CD4-positive, alpha-beta T cell treated with Interleukin-6 at 100 ng/mL for 8 hours (primary cell): ENCODE measurements around the gene EPB41L2.
"Not testable (repeated sequence)": the region's sequence is repeated elsewhere in the genome, so short reads cannot be mapped to it uniquely, and the experiment has no call there.

ENCODE experiments used
- DNase-seq: peaks from one replicate; pipeline ENCODE4 v3.0.0-alpha.2; 2020; ENCODE audit warnings: mixed read lengths, low spot score

The EPB41L2 gene

DNA sequence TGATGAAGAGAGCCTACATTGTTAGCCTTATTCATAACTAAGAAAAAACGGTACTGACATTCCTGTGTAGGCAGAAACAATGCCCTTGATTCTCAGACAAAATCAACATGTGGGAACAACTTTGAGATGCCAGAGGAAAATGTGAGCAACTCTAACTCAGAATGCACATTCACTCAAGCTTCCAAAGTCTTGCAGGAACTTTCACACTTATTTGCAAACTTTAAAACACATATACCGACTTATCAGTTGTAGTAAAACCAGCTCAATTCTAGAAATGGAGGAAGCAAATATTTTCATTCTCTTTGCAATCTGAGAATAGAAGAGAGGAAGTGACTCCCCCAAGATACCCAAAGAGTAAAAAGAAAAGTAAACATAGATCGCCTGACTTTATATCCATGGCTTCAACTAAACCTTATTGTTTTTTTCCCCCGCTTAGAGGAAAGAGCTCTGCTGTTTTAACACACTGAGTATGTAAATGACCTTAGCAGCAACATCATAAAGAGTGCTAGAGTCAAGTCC lies 117.6 kb downstream of the EPB41L2 start:
- DNase-seq = no peak

DNA sequence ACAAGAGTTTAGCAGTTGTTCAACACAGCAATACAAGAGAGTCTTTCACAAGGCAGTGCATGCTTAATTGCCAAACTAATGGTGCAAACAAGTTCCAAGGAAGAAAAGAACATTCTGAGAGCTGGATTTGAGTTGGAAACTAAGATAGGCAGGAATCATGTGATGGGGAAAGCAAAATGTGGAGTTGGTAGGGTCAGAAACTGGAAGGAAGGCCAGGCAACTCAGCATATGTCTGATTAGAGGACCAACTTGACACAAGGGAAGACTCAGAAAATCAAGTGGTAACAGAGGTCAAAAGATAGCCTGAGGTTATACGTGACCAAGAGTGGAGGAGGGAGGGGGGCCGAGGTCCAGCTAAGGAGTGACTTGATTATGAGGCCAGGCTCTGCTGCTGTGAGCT lies 118.6 kb downstream of the EPB41L2 start:
- DNase-seq = no peak

DNA sequence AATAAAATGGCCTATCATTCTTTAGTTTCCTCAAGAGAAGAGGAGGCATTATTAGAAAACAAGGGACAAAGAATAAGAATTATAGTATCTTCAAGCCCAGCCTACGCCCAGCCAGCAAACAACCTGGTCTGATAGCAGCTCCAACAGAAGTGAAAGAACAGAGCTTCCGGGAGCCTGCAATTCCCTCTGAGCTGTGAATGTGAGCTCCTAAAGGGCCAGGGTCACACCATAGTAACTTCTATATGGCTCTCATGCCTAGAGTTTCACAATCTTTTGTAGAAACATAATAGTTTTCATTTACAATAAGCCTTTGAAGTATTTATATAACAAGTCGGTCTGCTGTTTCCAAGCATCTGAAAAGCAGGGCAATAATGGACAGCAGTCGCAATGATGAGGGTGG lies 119.3 kb downstream of the EPB41L2 start:
- no peak for DNase-seq

DNA sequence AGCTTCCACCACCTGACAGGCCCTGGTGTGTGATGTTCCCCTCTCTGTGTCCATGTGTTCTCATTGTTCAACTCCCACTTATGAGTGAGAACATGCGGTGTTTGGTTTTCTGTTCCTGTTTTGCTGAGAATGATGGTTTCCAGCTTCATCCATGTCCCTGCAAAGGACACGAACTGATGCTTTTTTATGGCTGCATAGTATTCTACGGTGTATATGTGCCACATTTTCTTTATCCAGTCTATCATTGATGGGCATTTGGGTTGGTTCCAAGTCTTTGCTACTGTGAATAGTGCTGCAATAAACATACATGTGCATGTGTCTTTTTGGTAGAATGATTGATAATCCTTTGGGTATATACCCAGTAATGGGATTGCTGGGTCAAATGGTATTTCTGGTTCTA lies 120.3 kb downstream of the EPB41L2 start:
- not testable (repeated sequence) for DNase-seq

DNA sequence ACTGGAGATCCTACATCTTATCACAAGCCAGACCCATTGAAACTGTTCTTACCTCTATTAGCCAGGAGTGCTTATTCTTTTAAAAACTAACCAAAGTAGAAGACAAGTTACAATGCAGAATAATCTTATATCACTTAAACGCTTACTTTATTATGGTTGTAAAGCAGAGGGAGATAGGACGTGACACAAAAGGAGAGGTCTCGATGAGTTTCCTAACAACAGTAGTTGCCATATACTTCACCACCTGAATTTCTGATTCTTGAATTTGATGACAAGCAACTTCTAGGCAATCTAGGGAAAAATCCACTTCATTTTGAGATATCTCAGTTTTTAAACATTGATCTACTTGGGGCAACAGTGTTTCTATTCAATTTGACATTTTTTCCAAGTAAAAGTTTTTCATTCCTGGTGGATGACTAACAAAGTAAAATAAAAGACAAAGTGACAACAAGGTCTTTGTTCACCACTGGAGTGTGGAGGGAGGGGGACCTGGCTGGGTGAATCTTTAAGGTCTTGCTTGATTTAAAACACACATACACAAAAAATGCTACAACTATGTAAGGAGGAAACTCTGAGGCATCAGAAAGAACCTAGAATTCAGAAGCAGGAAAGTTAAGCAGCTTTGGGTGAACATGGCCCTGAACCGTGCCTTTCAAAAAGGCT lies 125.0 kb downstream of the EPB41L2 start:
- no peak for DNase-seq

DNA sequence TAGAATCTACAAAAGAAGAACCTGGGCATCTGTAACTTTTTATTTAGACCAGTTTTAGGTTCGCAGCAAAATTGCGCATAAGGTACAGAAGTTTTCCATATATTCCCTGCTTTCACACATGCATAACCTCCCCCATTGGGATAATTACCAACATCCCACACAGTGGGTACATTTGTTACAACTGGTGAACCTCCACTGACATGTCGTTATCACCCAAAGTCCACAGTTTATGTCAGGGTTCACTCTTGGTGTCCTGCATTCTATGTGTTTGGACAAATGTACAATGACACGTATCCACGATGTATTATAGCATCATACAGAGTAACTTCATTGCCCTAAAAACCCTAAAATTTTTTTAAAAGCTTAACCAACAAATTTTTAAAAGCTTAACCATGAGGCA lies 126.1 kb downstream of the EPB41L2 start:
- DNase-seq = no peak

DNA sequence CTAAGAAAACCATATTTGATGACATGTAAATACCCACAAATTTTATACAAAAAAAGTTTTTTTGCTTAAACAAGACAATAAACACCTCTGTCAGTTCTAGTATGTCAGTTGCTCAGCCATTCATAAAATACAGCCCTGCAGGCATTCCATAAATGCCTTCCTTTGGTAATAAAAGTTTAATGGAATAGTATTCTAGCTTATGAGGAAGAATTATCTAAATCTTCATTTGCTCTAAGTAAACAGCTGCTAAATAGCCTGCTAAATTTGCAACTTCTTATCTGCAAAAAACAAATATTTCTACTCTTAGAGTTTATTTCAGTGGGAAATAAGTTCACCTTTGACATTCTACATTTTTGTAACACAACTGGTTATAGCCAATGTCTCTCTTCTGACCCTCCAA lies 127.1 kb downstream of the EPB41L2 start:
- no peak for DNase-seq

DNA sequence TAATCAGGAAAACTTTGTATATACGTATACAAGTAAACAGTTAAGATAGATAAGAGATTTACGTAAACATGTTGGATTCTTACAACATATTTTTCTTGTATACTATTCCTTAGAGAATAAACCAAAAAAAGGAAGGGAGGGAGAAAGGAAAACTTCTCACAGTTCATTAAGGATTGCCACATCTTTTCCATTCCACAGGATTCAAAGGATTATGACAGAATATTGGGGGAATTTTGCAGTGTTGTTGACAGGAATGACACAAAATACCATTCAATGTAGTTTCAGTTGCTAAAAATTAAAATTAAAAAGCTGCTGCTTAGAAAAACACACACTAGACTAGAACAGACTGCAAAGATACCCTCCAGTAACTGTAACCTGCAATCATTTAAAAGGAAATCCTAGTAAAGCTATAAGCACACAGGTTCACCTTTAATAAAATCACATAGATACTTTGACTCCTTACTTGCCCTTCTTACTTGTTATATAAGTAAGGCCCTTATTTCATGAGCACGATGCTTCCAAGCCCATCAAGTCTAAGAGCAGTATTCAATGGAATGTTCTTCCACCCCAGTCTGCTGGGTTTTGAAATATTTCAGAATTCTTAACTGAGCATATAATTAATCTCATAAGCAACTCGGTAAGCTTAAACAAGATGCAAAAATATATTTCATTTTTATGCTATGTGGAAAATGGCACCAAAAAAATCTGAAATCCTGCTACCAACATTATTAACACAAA lies 128.0 kb downstream of the EPB41L2 start:
- no peak for DNase-seq

DNA sequence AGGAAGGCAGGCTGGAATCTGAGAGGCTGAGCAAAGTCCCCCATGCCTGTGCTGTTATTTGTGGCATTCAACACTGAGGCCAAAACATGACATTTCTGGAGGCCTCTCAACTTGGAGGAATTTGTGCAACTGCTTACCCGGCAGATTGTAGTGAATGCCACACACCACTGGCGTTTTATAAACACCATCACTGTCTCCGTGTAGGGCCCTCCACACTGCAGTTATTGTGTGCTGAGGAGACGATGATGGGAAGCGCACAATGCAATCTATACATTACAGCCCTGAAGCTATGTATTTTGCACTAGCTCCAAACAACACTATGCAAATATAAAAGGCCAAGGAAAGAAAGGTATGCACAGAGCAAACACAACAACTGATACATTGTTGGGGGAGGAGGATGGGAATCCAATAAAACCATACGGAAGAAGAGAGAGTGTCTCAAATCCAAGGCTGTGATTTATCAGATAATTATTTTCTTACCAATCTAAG lies 129.3 kb downstream of the EPB41L2 start:
- DNase-seq = no peak

DNA sequence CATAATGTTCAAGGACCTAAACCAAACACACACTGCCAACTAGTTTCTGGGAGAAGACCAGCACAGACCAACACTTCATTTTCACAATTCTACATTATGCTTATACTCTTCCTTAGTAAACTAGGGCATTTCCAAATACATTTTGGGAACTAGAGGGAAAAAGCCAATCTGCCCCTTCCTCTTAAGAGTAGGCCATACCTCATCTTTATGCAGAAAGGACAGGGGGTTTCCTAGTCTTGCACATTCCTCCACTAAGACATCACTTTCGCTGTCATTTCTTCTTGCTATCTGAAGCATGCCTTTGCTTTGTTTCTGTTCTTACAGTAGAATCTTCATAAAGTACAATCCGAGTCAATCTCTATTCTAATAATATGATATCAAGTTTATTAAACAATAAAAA lies 130.1 kb downstream of the EPB41L2 start:
- no peak for DNase-seq

DNA sequence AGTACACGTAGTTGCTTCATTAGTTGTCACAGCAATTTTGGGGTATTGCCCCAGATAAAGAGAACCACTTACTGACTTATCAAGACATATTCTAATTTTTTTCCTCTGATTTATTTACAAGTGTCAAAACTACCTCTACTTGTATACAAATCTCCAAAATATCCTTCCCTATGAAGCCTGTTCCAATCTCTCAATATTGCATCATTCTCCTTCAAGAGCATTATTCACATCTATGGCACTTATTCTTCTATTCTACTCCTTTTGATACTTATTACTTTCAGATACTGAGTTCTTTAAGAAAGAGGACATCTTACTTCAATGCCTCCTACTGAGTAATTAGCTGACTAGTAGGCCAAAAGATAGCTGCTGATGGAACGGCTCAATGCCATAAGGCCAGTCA lies 130.6 kb downstream of the EPB41L2 start:
- DNase-seq = no peak

DNA sequence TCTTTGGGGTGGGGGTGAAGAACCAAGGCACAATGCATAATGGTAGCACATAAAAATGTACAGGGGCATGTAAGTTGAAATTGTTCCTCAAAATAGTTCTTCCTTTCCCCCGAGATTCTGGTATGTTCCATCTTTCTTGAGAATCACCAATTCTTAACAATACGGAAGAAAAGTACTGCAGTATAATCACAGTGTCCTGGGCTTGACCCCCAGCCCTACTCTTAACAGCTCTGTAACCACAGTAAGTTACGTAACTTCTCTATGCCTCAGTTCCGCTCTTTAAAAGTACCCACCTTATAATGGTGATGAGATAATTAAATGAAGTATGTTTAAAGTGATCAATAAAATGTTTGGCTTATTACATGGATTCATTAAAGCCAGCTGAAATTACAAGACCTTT lies 131.4 kb downstream of the EPB41L2 start:
- no peak for DNase-seq

DNA sequence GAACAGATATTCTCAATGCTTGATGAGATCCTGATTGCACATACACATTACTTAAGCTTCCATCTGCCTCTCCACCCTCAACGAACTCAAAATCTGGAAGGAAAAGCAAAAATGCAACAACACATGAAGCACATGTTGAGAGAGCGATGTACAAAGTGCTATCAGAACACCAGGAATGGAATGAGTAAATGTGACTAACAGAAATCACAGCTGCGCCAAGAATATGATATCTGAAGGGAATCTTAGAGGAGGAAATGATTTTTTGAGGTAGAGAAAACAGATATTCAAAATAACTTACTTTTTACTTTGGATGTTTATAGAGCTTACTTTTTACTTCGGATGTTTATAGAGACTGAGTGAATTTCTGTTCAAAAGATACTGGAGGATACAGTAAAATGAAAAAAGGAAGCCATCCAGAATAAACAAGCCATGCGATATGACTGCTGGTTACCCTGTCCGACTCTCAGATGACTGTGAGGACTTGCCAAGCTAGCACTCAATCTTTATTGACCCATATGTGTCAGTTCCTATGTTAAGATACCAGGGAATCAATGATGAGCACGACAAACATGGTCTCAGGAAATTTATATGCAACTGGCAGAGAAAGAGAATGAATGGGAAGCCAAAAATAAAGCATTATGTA lies 133.9 kb downstream of the EPB41L2 start:
- DNase-seq = no peak

DNA sequence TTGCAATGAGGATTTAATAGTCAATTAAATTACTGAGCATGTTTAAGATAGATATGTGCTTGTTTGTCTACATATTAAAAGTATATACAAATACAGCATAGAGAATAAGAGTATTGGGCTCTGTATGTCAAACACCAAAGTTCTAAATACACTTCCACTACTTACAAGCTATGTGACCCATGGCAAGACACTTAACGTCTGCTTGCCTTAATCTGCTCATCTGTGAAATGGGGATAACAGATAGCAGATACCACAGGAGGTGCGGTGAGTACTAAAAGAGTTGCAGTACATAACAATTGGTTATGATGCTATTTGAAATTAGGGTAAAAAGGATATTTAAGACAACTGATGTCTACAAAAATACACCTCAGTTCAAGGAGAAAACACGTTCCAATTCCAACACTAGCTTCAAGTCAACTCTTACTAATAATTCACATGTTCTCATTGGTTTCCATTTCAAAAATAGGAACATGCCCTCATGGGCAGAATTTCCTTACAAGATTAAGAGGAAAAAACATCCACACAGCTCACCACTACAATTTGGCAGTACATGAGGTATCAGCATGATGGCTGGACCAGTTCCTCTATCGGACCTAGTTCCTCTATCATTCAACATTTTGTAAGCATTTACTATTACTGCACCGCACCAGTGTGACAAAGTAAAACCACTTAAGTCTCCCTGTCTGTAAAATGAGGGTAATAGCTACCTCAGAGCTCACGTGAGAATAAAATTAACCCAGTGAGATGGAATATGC lies 134.7 kb downstream of the EPB41L2 start:
- DNase-seq = no peak

DNA sequence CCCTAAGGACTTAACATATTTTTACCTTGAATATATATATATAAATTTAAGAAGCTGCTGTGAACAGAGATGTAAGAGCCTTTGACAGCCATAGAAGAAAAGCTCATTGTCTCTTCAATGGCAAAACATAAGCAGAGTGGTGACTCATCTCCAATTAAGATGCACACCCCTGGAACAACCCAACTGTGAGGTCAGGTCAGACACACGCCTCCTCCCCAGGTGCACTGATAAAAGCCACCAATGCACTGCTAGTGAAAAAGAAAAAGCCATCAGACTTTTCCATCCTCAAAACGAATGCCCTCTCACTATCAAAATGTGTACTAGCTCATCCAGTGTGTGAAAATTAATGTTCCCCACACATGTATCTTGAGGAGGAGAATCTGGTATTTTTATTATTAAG lies 135.7 kb downstream of the EPB41L2 start:
- DNase-seq = no peak

DNA sequence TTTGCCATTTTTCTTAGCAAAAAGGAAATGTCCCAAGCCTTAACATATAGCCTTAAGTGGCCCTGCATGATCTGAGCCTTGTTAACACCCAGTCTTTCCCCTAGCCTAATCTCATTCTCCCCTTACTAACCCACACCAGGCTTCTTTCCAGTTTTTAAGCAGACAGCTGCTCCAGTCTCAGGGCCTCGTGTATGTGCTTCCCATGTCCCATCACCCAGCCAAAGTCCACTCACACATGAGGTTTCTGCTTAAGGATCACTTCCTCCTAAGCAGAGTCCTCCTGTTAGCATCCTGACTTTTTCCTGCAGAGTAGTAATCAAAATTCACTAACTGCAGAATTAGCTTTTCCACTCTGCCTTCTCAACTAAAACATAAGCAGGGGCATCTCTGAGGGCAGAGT lies 139.7 kb downstream of the EPB41L2 start:
- DNase-seq = no peak

DNA sequence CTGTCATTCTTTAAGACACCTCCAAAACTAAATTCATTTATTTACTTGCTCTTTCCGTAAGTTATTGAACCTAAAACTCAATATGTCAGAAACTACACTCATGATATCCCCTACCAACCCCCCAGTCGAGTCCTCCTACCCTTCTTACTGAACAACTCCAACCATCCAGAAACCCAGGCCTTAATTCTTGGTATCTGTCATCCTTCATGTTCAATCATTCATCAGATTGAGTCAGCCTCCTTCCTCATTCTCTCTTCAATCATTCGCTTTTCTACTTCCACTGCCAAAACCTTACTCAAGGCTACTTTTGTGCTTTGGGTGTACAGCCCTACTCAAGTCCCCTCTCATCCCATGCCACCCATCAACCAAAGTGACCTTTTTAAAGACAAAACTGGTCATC lies 140.1 kb downstream of the EPB41L2 start:
- DNase-seq = no peak

DNA sequence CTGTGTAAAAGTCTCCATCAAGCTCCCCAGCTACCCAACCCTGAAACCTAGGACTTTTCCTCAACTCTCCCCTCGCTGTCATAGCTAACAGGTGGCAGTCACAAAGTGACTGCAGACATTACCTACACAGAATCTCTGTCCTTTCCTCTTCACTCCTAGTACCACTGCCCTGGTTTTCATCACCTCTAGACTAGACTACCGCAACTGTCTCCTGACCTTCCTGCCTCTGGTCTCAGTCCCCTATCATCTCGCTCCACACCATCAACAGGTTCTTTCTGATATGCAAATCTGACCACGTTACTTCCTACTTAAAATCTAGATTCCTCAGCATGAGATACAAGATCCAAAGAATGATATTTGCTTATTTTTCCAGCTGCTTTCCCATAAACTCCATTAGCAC lies 142.1 kb downstream of the EPB41L2 start:
- no peak for DNase-seq

DNA sequence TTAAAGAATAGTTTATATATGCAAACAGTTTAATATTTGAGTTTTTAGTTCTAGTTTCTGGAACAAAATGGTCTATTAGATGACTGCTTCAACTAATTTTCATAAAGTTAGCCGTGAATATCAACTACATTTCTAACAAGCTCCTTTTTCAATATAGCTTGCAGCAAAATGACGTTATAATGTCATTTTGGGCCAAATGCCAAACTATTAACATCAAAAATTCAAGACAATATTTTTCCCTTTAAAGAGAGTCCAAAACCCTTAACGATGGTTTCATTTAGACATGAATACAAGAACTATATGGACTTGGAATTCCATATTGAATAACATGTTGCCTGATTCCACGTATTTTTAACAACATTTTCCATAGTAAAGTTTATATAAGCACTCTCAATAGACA lies 144.9 kb downstream of the EPB41L2 start:
- DNase-seq = no peak

DNA sequence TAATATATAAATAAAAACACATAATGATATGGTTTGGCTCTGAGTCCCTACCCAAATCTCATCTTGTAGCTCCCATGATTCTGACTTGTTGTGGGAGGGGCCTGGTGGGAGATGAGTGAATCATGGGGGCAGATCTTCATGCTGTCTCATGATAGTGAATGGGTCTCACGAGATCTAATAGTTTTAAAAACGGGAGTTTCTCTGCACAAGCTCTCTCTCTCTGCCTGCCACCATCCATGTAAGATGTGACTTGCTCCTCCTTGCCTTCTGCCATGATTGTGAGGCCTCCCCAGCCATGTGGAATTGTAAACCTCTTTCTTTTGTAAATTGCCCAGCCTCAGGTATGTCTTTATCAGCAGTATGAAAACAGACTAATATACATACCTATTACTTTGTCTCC lies 147.4 kb downstream of the EPB41L2 start:
- not testable (repeated sequence) for DNase-seq

DNA sequence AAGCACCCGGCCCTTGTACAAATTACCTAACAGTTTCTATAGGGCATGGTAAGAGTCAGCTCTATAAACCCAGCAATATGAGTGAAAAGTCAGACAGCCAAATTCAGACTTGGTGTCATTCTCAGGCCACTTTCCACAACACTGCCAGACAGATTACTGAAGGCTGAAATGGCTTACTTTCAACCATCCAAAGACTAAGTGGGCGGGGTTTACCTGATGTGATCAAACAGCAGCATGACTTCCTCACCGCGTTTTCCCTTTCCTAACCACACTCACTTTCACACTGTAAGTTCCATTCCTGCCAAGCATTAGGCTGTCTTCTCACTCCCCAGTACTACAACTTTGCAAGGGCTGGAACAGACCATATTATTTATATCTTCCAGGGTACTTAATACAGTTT lies 149.9 kb downstream of the EPB41L2 start:
- DNase-seq = peak; percentile 30

DNA sequence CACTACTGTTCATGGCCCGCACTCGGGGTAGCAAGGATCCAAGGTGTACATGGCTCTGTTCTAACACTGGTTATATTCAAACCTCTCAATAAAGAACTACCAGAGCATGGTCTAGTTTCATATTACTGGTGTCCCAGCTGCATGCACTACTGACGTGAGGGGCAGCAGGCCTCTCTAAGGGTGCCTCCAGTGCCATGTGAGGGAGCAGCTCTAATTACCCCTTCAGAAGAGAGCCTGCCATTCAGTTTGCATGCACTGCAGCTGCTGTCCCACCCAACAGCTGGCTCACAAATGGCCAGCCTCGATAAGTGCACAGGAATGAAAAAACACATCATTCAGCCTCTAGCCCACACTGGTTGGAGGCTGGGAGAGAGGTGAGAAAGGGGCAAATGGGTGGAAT lies 150.6 kb downstream of the EPB41L2 start:
- no peak for DNase-seq
